Measurements from ENCODE around the gene WDR59. TPM values are rescaled to one million over a fixed set of nuclear protein-coding genes. Genes with fewer than 3 reads are reported as not detected.

Gene WDR59
- total RNA-seq, 6 experiments from 2014 or later: 23.2 to 69.5 (median 48.3) TPM

GRCh38 chr16:74871608-74872007, 113.3 kb downstream of the WDR59 start:
- Histone ChIP-seq H3K27ac (no peak overlapping the region), H3K36me3 (peaks cover 0 to 22% (median 5%) of the 10 kb centered on the region in 4 donors), H3K9me3 (no peaks in the 10 kb centered on the region), H3K27me3 (no peaks in the 10 kb centered on the region), H3K4me3 (no peak overlapping the region), H3K4me1 (no peaks in the 10 kb centered on the region)
- ATAC-seq (no peak), DNase-seq (no peak)
- 91% methylated on average over 5 of the region's 5 CpGs for WGBS (ENCODE audit: insufficient coverage, low coverage, low lambda C conversion rate, missing lambda C conversion rate)
- TF ChIP-seq, protein P1, sequence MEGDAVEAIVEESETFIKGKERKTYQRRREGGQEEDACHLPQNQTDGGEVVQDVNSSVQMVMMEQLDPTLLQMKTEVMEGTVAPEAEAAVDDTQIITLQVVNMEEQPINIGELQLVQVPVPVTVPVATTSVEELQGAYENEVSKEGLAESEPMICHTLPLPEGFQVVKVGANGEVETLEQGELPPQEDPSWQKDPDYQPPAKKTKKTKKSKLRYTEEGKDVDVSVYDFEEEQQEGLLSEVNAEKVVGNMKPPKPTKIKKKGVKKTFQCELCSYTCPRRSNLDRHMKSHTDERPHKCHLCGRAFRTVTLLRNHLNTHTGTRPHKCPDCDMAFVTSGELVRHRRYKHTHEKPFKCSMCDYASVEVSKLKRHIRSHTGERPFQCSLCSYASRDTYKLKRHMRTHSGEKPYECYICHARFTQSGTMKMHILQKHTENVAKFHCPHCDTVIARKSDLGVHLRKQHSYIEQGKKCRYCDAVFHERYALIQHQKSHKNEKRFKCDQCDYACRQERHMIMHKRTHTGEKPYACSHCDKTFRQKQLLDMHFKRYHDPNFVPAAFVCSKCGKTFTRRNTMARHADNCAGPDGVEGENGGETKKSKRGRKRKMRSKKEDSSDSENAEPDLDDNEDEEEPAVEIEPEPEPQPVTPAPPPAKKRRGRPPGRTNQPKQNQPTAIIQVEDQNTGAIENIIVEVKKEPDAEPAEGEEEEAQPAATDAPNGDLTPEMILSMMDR (IDR thresholded peaks at IDR 0.05): no peak
- no peak for TF ChIP-seq POLR2A (IDR thresholded peaks at IDR 0.05)
- intact Hi-C loops (cut with DNase I): no loop called here

- H3K27me3 ChIP-seq: no peaks in the 10 kb centered on the region
- no peak for DNase-seq
- no peaks in the 10 kb centered on the region for H3K4me1 ChIP-seq
- intact Hi-C loops (cut with DNase I): loop anchor here in 1 of 2 donors (10.0 kb wide), 1 partner anchor 154 kb away; no protein-coding TSS in a partner anchor
- TF ChIP-seq, protein P1 (IDR thresholded peaks at IDR 0.05): no peak
- TF ChIP-seq POLR2A (IDR thresholded peaks at IDR 0.05): no peak
- 17% methylated on average over 6 of the region's 6 CpGs for WGBS (ENCODE audit: insufficient coverage, low coverage, low lambda C conversion rate, missing lambda C conversion rate)
- peak; percentile 40 to 82 (median 62) for ATAC-seq
- H3K36me3 ChIP-seq: peaks cover 0 to 12% (median 0%) of the 10 kb centered on the region in 4 donors
- no peaks in the 10 kb centered on the region for H3K9me3 ChIP-seq
- no peak overlapping the region for H3K4me3 ChIP-seq
- no peak overlapping the region for H3K27ac ChIP-seq
These were observed 116.4 kb downstream of the WDR59 start for GRCh38 chr16:74868501-74868900.

- Histone ChIP-seq H3K9me3 (no peaks in the 10 kb centered on the region), H3K27ac (no peak overlapping the region), H3K4me3 (no peak overlapping the region), H3K36me3 (peaks cover 0 to 8% (median 0%) of the 10 kb centered on the region in 4 donors), H3K27me3 (no peaks in the 10 kb centered on the region), H3K4me1 (no peaks in the 10 kb centered on the region)
- no peak for DNase-seq
- intact Hi-C loops (cut with DNase I): loop anchor here in 1 of 2 donors (10.0 kb wide), 1 partner anchor 153 kb away; no protein-coding TSS in a partner anchor
- 77% methylated on average over 5 of the region's 5 CpGs for WGBS (ENCODE audit: insufficient coverage, low coverage, low lambda C conversion rate, missing lambda C conversion rate)
- no peak for ATAC-seq
- TF ChIP-seq POLR2A (IDR thresholded peaks at IDR 0.05): no peak
- TF ChIP-seq, protein P1 (IDR thresholded peaks at IDR 0.05): no peak
These were observed 116.9 kb downstream of the WDR59 start for GRCh38 chr16:74868035-74868434.

- DNase-seq (no peak), ATAC-seq (no peak)
- no peak overlapping the region for H3K4me3 ChIP-seq
- no peak for TF ChIP-seq POLR2A (IDR thresholded peaks at IDR 0.05)
- TF ChIP-seq, protein P1 (IDR thresholded peaks at IDR 0.05): no peak
- no peaks in the 10 kb centered on the region for H3K27me3 ChIP-seq
- no peaks in the 10 kb centered on the region for H3K4me1 ChIP-seq
- no peaks in the 10 kb centered on the region for H3K9me3 ChIP-seq
- H3K27ac ChIP-seq: no peak overlapping the region
- WGBS (ENCODE audit: insufficient coverage, low coverage, low lambda C conversion rate, missing lambda C conversion rate): 74% methylated on average over 4 of the region's 15 CpGs
- H3K36me3 ChIP-seq: peaks cover 0 to 8% (median 0%) of the 10 kb centered on the region in 4 donors
- intact Hi-C loops (cut with DNase I): loop anchor here in 1 of 2 donors (10.0 kb wide), 1 partner anchor 153 kb away; no protein-coding TSS in a partner anchor
These were observed 117.6 kb downstream of the WDR59 start for GRCh38 chr16:74867281-74867849.

All from right lobe of liver (tissue), 6 donors.